IMR-90 (cell line): ENCODE results near the gene AMFR.
A peak's percentile ranks its signal among the peaks of the same experiment; 100 is the strongest.

ENCODE experiments used
- BHLHE40 ChIP-seq: fragments of 150-350 bp; IDR thresholded peaks from 2 replicates; pipeline ENCODE4 v1.6.1; 2016; ENCODE audit warnings: mild to moderate bottlenecking, low read depth, low read length
- CEBPB ChIP-seq: IDR thresholded peaks from 2 replicates; pipeline ENCODE4 v1.6.1; 2012; ENCODE audit warnings: low read depth, low read length, improper control_type of control experiment
- CTCF ChIP-seq: conservative IDR thresholded peaks from 2 replicates; pipeline ENCODE4 v1.5.1; 2012; ENCODE audit warnings: mild to moderate bottlenecking, low read depth, low read length, improper control_type of control experiment
- FOS ChIP-seq: fragments of 150-350 bp; IDR thresholded peaks from 2 replicates; pipeline ENCODE4 v1.6.1; 2016; ENCODE audit warnings: low read depth, low read length
- MXI1 ChIP-seq: IDR thresholded peaks from 2 replicates; pipeline ENCODE4 v1.6.1; 2012; ENCODE audit warnings: low read depth, mild to moderate bottlenecking, low read length, moderate library complexity, borderline replicate concordance
- NFE2L2 ChIP-seq: fragments of 150-350 bp; IDR thresholded peaks from 2 replicates; pipeline ENCODE4 v1.6.1; 2016; ENCODE audit warnings: low read depth, mild to moderate bottlenecking, low read length
- POLR2A ChIP-seq: IDR thresholded peaks from 2 replicates; pipeline ENCODE4 v1.6.1; 2012; ENCODE audit warnings: mild to moderate bottlenecking, low read depth, low read length
- RAD21 ChIP-seq: IDR thresholded peaks from 2 replicates; pipeline ENCODE4 v1.6.1; 2012; ENCODE audit warnings: low read length, improper control_type of control experiment
- RCOR1 ChIP-seq: IDR thresholded peaks from 2 replicates; pipeline ENCODE4 v1.6.1; 2012; ENCODE audit warnings: mild to moderate bottlenecking, low read length, improper control_type of control experiment; ENCODE audit not compliant: insufficient replicate concordance
- RFX5 ChIP-seq: IDR thresholded peaks from 2 replicates; pipeline ENCODE4 v1.8.0; 2012; ENCODE audit warnings: low read depth, mild to moderate bottlenecking, low read length, moderate library complexity
- SMC3 ChIP-seq: fragments of 150-350 bp; IDR thresholded peaks from 2 replicates; pipeline ENCODE4 v1.6.1; 2016; ENCODE audit warnings: low read depth, mild to moderate bottlenecking, antibody characterized with exemption, low read length, moderate library complexity
- USF2 ChIP-seq: fragments of 150-350 bp; IDR thresholded peaks from 2 replicates; pipeline ENCODE4 v1.6.1; 2017; ENCODE audit warnings: mild to moderate bottlenecking, antibody characterized with exemption, low read length, low read depth

GRCh38 chr16:56389554-56389953 lies 35.8 kb downstream of the AMFR start:
- TF ChIP-seq POLR2A = no peak
- TF ChIP-seq CTCF = no peak
- 0 out of 2 replicates have a peak, but pooled peaks have one; percentile 53 for TF ChIP-seq MXI1
- peak; percentile 41; the same call in 1 of the 2 replicates for TF ChIP-seq CEBPB
- TF ChIP-seq BHLHE40 = no peak
- TF ChIP-seq NFE2L2 = no peak
- no peak for TF ChIP-seq RAD21
- no peak for TF ChIP-seq SMC3
- no peak for TF ChIP-seq USF2
- peak; percentile 41 for TF ChIP-seq RCOR1
- TF ChIP-seq RFX5 = no peak
- TF ChIP-seq FOS = peak; percentile 72; the same call in 1 of the 2 replicates
